Measurements from ENCODE around the gene FLRT1.

DNA sequence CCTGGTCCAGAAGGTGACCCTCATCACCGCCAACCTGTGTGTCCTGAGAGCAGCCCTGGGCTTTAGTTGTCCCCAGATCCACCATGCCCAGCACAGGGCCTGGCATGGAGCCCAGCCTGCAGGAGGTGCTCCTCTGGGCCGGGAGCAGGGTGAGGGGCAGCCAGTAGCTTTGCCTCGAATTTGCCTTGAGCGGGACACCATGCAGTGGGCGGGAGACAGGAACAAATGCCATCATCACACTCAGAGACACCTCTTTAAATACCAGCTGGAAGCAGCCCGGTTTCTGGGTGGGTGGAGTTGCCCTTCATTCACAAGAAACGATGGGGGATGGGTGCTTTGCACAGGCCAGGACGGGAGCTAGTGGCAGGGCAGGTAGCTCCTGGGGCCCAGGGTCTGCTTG, 19.3 kb downstream of the FLRT1 start:
- TF ChIP-seq, protein P1, sequence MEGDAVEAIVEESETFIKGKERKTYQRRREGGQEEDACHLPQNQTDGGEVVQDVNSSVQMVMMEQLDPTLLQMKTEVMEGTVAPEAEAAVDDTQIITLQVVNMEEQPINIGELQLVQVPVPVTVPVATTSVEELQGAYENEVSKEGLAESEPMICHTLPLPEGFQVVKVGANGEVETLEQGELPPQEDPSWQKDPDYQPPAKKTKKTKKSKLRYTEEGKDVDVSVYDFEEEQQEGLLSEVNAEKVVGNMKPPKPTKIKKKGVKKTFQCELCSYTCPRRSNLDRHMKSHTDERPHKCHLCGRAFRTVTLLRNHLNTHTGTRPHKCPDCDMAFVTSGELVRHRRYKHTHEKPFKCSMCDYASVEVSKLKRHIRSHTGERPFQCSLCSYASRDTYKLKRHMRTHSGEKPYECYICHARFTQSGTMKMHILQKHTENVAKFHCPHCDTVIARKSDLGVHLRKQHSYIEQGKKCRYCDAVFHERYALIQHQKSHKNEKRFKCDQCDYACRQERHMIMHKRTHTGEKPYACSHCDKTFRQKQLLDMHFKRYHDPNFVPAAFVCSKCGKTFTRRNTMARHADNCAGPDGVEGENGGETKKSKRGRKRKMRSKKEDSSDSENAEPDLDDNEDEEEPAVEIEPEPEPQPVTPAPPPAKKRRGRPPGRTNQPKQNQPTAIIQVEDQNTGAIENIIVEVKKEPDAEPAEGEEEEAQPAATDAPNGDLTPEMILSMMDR (IDR thresholded peaks at IDR 0.05), result no peak
- TF ChIP-seq EZH2 (IDR thresholded peaks at IDR 0.05), result no peak

Measured in neural progenitor cell (in vitro differentiated cells).